WI38 (cell line): ENCODE data around the gene HLA-DOA.

Experiments
- H3K4me3 ChIP-seq: 2 replicates; pipeline ENCODE4 v1.5.1; 2011; ENCODE audit warnings: low read depth, mild to moderate bottlenecking, control low read depth, low read length
- CTCF ChIP-seq: IDR thresholded peaks from 2 replicates; pipeline ENCODE4 v1.5.1; 2012; ENCODE audit warnings: low read depth, mild to moderate bottlenecking, control low read depth, low read length

The HLA-DOA gene

GRCh38 chr6:33008944-33009861 lies at the start of gene HLA-DOA:
HLA-DOA (minus strand) TSS chr6:33009591.
- no peak within 1 kb of the TSS for H3K4me3 ChIP-seq
- no peak for TF ChIP-seq CTCF

GRCh38 chr6:33057222-33058150 lies 48.1 kb upstream of the HLA-DOA start:
- TF ChIP-seq CTCF = no peak
- no peak overlapping the region for H3K4me3 ChIP-seq

GRCh38 chr6:33053230-33053629 lies 43.8 kb upstream of the HLA-DOA start:
- no peak overlapping the region for H3K4me3 ChIP-seq
- no peak for TF ChIP-seq CTCF

- TF ChIP-seq CTCF = no peak
- H3K4me3 ChIP-seq = no peak overlapping the region
Measured at GRCh38 chr6:33052627-33053026, 43.2 kb upstream of the HLA-DOA start.

- TF ChIP-seq CTCF = no peak
- no peak overlapping the region for H3K4me3 ChIP-seq
Measured at GRCh38 chr6:33050014-33050810, 40.8 kb upstream of the HLA-DOA start.

GRCh38 chr6:33049323-33050013 lies 40.1 kb upstream of the HLA-DOA start:
- no peak overlapping the region for H3K4me3 ChIP-seq
- no peak for TF ChIP-seq CTCF
